A549 (cell line): Measurements from ENCODE around the gene LMAN2L.

Experiments used
- CTCF ChIP-seq: fragments of >200 bp; sonication (Bioruptor Twin); formaldehyde crosslinking; IDR thresholded peaks from 3 replicates; pipeline ENCODE4 v1.5.1; 2016
- GATA3 ChIP-seq: IDR thresholded peaks from 2 replicates; pipeline ENCODE4 v1.6.1; 2012; ENCODE audit warnings: borderline replicate concordance
- RAD21 ChIP-seq, 2 experiments: fragments of >200 bp in 1 of 2; sonication (Bioruptor Twin) in 1 of 2; formaldehyde crosslinking in 1 of 2; IDR thresholded peaks in 1 of 2; conservative IDR thresholded peaks in 1 of 2; 2 replicates in 1 of 2; 3 replicates in 1 of 2; pipeline ENCODE4 v1.6.1; 2012 to 2018; ENCODE audit warnings: inconsistent platforms in 1 of 2
- RCOR1 ChIP-seq: fragments of 150-350 bp; IDR thresholded peaks from 2 replicates; pipeline ENCODE4 v1.6.1; 2014; ENCODE audit warnings: antibody characterized with exemption, low read length, low read depth
- SMC3 ChIP-seq: fragments of >200 bp; sonication (Bioruptor Twin); formaldehyde crosslinking; IDR thresholded peaks from 3 replicates; pipeline ENCODE4 v1.6.1; 2018; ENCODE audit warnings: inconsistent platforms

GRCh38 chr2:96669539-96670215, 70.2 kb downstream of the LMAN2L start:
- no peak for TF ChIP-seq GATA3
- no peak for TF ChIP-seq RAD21 (conservative IDR thresholded peaks at IDR 0.05 in 1 of 2, IDR thresholded peaks at IDR 0.05 in 1 of 2)
- no peak for TF ChIP-seq RCOR1
- TF ChIP-seq SMC3, result no peak
- no peak for TF ChIP-seq CTCF
